ENCODE measurements around the gene OLIG2.
A peak's percentile ranks its signal among the peaks of the same experiment; 100 is the strongest.

The OLIG2 gene

DNA sequence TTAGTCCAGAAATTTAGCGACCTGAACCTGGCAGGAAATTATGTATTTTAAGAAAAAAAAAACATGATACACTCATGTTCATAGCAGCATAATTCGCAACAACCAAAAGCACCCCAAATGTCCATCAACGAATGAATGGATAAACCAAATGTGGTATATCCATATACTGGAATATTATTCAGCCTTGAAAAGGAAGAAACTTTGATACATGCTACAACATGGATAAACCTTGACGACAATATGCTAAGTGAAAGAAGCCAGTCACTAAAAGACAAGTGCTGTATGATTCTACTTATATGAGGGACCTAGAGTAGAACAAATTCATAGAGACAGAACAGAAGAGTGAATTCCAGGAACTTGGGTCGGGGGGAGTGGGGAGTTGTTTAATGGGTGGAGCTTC lies 43.5 kb downstream of the OLIG2 start:
- DNase-seq: no peak

DNA sequence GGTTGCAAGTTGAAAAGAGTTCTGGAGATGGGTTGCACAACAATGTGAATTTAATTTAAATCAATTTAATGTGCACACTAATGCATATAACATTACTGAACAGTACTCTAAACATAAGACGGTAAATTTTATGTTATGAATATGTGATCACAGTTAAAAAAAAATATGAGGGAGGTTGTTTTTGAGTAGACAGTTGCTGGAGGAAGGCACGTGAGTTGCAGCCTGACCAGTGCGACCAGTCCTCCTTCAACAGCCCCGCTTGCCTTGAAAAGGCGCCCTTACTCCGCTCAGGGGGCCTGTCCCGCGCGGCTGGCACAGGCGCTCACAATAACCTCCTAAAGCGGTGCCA lies 43.9 kb downstream of the OLIG2 start:
- no peak for DNase-seq

DNA sequence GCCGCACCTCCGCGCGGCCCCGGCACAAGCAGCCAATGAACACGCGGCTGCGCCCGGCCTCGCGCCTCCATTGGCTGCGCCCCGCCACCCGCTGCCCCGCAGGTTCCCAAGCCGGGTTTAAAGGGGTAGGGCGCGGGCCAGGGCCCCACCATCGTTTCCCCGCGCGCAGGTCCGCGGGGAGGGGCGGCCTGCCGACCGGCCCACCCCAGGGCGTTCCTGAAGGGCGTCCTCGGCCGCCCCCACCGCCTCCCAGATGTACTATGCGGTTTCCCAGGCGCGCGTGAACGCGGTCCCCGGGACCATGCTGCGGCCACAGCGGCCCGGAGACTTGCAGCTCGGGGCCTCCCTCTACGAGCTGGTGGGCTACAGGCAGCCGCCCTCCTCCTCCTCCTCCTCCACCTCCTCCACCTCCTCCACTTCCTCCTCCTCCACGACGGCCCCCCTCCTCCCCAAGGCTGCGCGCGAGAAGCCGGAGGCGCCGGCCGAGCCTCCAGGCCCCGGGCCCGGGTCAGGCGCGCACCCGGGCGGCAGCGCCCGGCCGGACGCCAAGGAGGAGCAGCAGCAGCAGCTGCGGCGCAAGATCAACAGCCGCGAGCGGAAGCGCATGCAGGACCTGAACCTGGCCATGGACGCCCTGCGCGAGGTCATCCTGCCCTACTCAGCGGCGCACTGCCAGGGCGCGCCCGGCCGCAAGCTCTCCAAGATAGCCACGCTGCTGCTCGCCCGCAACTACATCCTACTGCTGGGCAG lies 44.4 kb downstream of the OLIG2 start, which contains the start of gene OLIG1:
Gene OLIG1, plus strand, starts transcription at position 148 of the 750 bp plus-strand sequence. Its CDS starts 106 bp downstream, at position 254.
- peak; percentile 22 for DNase-seq

DNA sequence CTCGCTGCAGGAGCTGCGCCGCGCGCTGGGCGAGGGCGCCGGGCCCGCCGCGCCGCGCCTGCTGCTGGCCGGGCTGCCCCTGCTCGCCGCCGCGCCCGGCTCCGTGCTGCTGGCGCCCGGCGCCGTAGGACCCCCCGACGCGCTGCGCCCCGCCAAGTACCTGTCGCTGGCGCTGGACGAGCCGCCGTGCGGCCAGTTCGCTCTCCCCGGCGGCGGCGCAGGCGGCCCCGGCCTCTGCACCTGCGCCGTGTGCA lies 44.9 kb downstream of the OLIG2 start:
- DNase-seq: no peak

DNA sequence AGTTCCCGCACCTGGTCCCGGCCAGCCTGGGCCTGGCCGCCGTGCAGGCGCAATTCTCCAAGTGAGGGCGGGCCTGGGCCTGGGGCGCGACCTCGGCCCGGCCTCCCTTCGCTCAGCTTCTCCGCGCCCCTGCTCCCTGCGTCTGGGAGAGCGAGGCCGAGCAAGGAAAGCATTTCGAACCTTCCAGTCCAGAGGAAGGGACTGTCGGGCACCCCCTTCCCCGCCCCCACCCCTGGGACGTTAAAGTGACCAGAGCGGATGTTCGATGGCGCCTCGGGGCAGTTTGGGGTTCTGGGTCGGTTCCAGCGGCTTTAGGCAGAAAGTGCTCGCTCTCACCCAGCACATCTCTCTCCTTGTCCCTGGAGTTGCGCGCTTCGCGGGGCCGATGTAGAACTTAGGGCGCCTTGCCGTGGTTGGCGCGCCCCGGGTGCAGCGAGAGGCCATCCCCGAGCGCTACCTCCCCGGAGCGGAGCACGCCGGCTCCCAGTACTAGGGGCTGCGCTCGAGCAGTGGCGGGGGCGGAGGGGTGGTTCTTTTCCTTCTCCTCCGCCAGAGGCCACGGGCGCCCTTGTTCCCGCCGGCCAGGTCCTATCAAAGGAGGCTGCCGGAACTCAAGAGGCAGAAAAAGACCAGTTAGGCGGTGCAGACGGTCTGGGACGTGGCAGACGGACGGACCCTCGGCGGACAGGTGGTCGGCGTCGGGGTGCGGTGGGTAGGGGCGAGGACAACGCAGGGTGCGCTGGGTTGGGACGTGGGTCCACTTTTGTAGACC lies 45.4 kb downstream of the OLIG2 start:
- DNase-seq: no peak

DNA sequence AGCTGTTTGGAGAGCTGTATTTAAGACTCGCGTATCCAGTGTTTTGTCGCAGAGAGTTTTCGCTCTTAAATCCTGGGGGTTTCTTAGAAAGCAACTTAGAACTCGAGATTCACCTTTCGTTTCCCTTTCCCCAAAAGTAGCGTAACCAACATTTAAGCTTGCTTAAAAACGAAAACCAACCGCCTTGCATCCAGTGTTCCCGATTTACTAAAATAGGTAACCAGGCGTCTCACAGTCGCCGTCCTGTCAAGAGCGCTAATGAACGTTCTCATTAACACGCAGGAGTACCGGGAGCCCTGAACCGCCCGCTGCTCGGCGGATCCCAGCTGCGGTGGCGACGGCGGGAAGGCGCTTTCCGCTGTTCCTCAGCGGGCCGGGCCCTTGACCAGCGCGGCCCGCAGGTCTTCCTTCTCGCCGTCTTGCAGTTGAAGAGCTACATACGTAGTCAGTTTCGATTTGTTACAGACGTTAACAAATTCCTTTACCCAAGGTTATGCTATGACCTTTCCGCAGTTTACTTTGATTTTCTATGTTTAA lies 46.1 kb downstream of the OLIG2 start:
- no peak for DNase-seq

DNA sequence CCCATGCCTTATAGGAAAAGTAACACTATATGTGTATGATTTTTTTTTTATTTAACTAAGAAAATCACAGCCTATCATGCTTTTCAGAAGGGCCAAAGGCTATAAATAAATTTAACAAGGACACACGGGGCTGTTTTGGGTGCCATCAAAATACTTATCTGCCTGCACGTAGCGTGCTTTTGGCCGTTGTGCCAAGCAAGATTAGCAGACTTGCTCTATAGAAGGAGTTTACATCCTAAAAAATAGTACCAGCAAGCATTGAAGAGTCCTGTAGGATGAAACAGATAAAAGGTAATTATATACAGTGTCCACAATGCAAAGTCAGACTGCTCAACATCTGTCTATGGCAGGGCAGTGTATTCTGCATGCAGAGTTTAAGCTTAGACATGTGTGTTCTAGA lies 47.9 kb downstream of the OLIG2 start:
- no peak for DNase-seq

DNA sequence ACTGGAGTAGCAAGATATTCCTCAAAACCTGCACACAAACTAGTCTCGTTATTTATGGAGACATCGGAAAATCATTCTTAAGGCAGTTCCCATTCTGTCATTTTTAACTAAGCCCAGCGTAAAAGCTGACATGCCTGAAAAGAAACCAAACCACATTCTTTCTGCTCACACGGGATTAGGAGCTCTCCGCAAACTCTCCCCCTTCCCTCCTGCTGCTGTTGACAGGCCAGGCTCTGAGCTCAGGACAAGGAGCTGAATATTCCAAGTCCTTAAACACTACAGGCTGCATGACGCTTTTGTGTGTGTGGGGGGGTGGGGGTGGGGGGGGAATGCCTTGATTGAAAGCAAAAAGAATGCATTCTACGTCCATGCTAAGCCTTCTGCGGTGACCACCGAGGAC lies 49.4 kb downstream of the OLIG2 start:
- DNase-seq: no peak

DNA sequence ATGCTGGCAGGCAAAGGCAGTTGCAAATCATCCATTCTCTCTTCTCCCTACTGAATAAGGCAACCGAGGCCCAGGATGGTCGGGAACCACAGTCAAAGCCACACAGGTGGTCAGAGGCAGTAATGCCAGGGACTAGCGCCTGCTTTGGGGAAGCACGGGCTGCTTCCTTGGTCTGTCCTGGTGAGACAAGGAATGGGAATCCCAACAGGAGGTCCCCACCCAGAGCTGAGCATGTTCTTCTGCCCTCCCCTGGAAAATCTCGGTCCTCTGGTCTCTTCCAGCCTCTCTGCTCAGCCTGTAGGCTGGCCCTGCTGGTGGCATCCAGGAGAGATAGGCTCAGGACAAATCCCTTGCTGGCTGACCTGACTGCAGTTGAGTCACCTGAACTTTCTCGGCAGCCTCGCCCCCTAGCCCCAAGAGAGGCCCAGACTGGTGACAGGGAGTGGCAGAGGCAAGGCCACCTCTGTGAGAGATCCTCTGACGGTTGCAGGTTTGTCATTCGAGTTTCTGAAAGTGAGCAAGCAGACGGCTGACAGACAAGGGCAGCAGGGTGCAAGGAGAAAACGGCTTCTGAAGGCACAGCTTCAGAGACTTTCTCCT lies 50.0 kb downstream of the OLIG2 start:
- DNase-seq: no peak

DNA sequence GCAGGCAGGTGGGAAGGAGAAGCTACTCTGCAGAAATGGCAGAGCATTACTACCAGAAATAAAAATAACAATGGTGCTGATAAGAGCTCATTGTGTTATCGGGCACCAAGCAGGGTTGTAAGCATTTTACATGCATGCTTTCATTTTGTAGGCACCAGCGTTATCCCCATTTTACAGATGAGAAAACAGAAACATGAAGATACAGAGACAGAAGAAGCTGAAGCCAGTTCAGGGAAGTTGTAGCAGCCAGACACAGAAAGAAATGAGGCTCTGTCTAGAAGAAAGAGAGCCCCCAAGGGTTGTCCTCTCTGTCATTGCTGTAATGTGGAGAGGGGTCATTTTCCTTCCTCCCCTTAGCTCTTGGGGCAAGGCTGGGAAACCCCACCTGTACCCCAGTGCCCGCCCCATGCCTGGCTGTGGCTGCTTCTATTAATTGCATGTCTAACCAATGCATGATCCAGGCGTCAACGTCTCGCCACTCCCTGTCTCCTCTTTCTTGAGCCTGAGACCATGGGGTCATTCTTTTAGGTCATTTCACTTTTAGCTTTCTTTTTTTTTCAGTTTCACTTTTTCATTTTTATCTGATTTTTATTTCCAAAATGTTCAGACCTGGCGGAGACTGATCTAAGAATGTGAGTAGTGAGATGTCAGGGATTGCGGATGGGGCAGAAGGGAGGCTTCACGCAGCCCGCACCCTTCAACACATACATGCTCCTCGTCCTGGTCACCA lies 51.0 kb downstream of the OLIG2 start:
- DNase-seq: no peak

Measured in CD4-positive, alpha-beta T cell treated with Interleukin-12 subunit alpha and Interleukin-12 subunit beta, for 1 hour (primary cell).